Epithelial cell of proximal tubule (primary cell): Measurements from ENCODE around the gene DAAM1. TPM values are rescaled to one million over a fixed set of nuclear protein-coding genes. Genes with fewer than 3 reads are reported as not detected.

Experiments used
- DNase-seq: peaks from one replicate; pipeline ENCODE4 v3.0.0-alpha.2; 2011; ENCODE audit warnings: low read depth
- H3K4me3 ChIP-seq: 2 replicates; pipeline ENCODE4 v1.5.1; 2011; ENCODE audit warnings: low read depth, mild to moderate bottlenecking, low read length
- total RNA-seq: library from RNA; depleted of rRNA; stranded (reverse); fragments of >200 nt; gene quantifications from 2 replicates; pipeline ENCODE4 v1.2.3, GENCODE V29; 2015
- TF ChIP-seq, protein P1 (sequence below): conservative IDR thresholded peaks from 2 replicates; pipeline ENCODE4 v1.5.1; 2012; ENCODE audit warnings: low read depth, mild to moderate bottlenecking, low read length

The DAAM1 gene
- total RNA-seq, 1 donor from 2014 or later, result 17.5 TPM

DNA sequence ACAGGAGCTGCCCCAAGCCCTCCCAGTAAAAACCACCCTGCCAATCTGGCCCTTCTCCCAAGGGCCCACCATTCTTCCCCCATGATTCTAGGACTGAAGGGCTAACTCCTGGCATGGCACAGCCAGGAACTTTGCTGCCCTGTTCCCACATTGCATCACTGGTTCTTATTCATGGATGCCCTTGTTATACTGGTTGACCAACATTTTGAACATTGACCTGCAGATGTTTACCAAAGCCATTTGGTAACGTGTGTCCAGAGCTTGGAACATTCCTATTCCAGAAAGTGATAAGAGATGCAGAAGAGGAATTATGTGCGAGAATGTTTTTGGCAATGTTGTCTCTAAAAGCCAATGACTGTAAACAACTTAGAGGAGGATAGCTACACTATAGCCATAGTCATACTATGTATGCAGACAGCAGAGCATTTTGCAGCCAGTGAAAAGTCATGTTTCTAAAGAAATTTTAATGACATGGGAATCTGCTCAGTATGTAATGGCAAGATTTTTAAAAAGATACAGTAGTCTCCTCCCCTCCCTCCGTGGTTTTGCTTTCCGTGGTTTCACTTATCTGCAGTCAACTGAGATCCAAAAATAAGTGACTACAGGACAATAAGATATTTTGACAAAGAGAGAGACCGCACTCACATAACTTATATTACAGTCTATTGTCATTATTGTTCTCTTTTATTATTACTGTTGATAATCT, 108.8 kb downstream of the DAAM1 start:
- no peak overlapping the region for H3K4me3 ChIP-seq
- DNase-seq, result no peak
- TF ChIP-seq, protein P1, sequence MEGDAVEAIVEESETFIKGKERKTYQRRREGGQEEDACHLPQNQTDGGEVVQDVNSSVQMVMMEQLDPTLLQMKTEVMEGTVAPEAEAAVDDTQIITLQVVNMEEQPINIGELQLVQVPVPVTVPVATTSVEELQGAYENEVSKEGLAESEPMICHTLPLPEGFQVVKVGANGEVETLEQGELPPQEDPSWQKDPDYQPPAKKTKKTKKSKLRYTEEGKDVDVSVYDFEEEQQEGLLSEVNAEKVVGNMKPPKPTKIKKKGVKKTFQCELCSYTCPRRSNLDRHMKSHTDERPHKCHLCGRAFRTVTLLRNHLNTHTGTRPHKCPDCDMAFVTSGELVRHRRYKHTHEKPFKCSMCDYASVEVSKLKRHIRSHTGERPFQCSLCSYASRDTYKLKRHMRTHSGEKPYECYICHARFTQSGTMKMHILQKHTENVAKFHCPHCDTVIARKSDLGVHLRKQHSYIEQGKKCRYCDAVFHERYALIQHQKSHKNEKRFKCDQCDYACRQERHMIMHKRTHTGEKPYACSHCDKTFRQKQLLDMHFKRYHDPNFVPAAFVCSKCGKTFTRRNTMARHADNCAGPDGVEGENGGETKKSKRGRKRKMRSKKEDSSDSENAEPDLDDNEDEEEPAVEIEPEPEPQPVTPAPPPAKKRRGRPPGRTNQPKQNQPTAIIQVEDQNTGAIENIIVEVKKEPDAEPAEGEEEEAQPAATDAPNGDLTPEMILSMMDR, result no peak

- TF ChIP-seq, protein P1, result no peak
- DNase-seq, result no peak
Measured at GRCh38 chr14:59299731-59300130, 111.3 kb downstream of the DAAM1 start.

DNA sequence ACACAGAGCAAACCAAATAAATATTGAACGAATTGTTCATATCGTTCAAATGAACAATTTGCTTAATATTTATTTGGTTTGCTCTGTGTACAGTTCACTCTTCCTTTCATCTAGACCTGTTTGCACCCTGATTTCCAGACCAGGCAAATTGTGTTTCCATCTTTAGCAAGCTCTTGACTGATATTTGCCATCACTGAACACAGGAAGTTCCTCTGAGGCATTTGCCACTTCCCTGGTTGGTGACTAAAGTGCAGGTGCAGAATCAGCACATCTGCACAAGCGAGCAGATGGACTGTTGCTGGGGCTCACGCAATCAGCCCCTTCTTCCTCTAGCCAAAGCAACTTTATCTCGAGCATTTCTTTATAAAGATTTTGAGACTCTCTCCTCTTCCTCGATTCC, 112.9 kb downstream of the DAAM1 start:
- no peak for DNase-seq
- H3K4me3 ChIP-seq, result no peak overlapping the region
- TF ChIP-seq, protein P1, result no peak

More at GRCh38 chr14:59299731-59300130, 111.3 kb downstream of the DAAM1 start:
- H3K4me3 ChIP-seq, result no peak overlapping the region

DNA sequence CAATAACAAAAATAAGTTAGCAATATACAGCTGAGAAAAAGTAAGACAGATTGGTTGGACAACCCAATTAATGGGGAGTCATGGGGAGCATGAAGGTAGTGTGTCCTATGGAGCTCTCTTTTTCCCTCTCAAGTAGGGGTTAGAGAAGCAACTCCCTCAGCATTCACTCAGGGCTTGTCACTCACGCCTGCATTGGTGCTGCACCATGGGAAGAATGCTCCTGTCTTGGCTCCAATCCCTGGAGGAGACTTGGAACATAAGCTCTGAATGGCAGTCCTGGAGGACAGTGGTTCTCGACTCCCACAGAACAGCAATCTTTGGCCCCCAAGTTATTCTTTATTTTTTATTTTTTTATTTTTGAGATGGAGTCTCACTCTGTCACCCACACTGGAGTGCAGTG, 113.8 kb downstream of the DAAM1 start:
- TF ChIP-seq, protein P1, result no peak
- no peak for DNase-seq
- H3K4me3 ChIP-seq, result no peak overlapping the region

DNA sequence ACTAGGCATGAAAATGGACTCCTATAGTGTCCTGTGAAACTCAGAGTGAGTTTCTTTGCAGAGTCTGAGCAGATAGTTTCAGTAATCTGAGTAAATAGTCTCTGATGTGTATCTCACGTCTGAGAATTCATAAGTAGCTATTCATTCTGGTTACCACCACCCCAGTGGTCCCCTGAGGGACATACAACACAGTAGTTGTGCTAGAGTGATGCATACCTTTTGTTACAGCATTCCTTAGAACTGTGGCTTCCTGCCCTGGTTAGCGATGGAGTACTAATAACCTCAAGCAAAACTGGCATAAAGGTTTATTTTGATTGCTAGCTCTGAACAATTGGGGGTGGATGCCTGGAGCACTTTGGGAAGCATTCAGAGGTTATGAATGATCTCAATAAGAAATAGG, 114.7 kb downstream of the DAAM1 start:
- no peak overlapping the region for H3K4me3 ChIP-seq
- TF ChIP-seq, protein P1, result no peak
- no peak for DNase-seq

DNA sequence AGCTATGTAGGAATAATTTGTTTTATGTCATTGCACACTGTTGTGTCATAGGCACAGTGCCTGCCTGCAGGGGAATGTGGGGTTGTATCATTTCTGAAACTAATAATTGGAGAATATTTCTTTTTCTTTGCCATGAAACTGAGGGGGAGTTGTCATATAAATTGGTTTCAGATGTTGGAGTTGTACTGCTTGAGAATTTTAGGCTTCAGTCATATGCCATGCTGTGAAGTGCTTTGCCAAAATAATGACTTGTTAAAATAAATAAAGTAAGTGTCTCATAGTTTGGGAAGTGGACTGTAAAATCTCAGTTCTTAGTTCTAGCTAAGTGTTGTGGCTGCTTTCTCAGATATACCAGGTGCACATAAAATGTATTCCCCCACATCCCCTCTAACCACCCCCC, 116.8 kb downstream of the DAAM1 start:
- no peak overlapping the region for H3K4me3 ChIP-seq
- TF ChIP-seq, protein P1, result no peak
- DNase-seq, result no peak
